Prostate gland (tissue), 2 donors: ENCODE results near the gene OTUD5.

Source experiments
- CTCF ChIP-seq, 4 experiments: fragments of 200-600 bp in 2 of 4; fragments of 450-650 bp in 2 of 4; sonication (generic) in 2 of 4; IDR thresholded peaks; 1 replicate in 3 of 4; 2 replicates in 1 of 4; pipeline ENCODE4 v1.5.1; 2016 to 2019; ENCODE audit warnings: antibody characterized with exemption in 4 of 4, mild to moderate bottlenecking in 2 of 4, moderate library complexity in 2 of 4
- POLR2A ChIP-seq: fragments of 450-650 bp; IDR thresholded peaks from one replicate; pipeline ENCODE4 v1.6.1; 2016; ENCODE audit warnings: antibody characterized with exemption, mild to moderate bottlenecking
- POLR2AphosphoS5 ChIP-seq: sonication (generic); formaldehyde crosslinking; IDR thresholded peaks from one replicate; pipeline ENCODE4 v1.6.1; 2017; ENCODE audit warnings: antibody characterized with exemption

- no peak for TF ChIP-seq CTCF (IDR thresholded peaks at IDR 0.05)
- TF ChIP-seq POLR2A = no peak
- TF ChIP-seq POLR2AphosphoS5 = no peak
Measured at GRCh38 chrX:48974574-48974973, 17.2 kb upstream of the OTUD5 start.
